Measurements from ENCODE around the gene RANBP6. TPM values are rescaled to one million over a fixed set of nuclear protein-coding genes. Genes with fewer than 3 reads are reported as not detected.

RANBP6 gene
- total RNA-seq, 2 experiments from 2014 or later: 36.7 to 40.6 TPM

DNA sequence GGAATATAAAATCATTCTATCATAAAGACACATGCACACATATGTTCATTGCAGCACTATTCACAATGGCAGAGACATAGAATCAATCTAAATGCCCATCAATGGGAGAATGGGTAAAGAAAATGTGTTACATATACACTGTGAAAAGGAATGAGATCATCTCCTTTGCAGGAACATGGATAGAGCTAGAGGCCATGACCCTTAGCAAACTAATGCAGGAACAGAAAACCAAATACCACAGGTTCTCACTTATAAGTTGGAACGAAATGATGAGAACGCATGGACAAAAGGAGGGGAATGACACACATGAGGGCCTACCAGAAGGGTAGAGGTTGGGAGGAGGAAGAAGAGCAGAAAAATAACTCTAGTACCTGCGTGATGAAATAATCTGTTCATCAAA lies 21.0 kb upstream of the RANBP6 start:
- H3K4me1 ChIP-seq (ENCODE audit: insufficient read depth, low read length): no peaks in the 10 kb centered on the region
- CTCF ChIA-PET: interaction anchor here (1.0 kb wide), 1 partner anchor 12 kb away, joined by 3 read pairs; no protein-coding TSS in a partner anchor
- H3K36me3 Mint-ChIP-seq (ENCODE audit: low read depth): no peaks in the 10 kb centered on the region
- no peak overlapping the region for H3K4me3 Mint-ChIP-seq
- no peak overlapping the region for H3K27ac ChIP-seq (ENCODE audit: low read depth in 1 of 2, low read length in 2 of 2)
- no peak overlapping the region for H3K4me3 ChIP-seq (ENCODE audit: low read length)
- H3K36me3 ChIP-seq (ENCODE audit: insufficient read depth, low read length): no peaks in the 10 kb centered on the region
- TF ChIP-seq, protein P1, sequence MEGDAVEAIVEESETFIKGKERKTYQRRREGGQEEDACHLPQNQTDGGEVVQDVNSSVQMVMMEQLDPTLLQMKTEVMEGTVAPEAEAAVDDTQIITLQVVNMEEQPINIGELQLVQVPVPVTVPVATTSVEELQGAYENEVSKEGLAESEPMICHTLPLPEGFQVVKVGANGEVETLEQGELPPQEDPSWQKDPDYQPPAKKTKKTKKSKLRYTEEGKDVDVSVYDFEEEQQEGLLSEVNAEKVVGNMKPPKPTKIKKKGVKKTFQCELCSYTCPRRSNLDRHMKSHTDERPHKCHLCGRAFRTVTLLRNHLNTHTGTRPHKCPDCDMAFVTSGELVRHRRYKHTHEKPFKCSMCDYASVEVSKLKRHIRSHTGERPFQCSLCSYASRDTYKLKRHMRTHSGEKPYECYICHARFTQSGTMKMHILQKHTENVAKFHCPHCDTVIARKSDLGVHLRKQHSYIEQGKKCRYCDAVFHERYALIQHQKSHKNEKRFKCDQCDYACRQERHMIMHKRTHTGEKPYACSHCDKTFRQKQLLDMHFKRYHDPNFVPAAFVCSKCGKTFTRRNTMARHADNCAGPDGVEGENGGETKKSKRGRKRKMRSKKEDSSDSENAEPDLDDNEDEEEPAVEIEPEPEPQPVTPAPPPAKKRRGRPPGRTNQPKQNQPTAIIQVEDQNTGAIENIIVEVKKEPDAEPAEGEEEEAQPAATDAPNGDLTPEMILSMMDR (IDR thresholded peaks at IDR 0.05): no peak
- H3K9me3 ChIP-seq (ENCODE audit: control insufficient read depth in 1 of 2, insufficient read depth in 1 of 2, low read length in 2 of 2): no peaks in the 10 kb centered on the region
- no peaks in the 10 kb centered on the region for H3K27me3 ChIP-seq (ENCODE audit: control insufficient read depth in 1 of 2, insufficient read depth in 2 of 2, low read length in 2 of 2)
- POLR2A ChIA-PET: no interaction called here
- no peaks in the 10 kb centered on the region for H3K9me3 Mint-ChIP-seq
- H3K4me1 Mint-ChIP-seq (ENCODE audit: low read depth): no peaks in the 10 kb centered on the region
- intact Hi-C loops (cut with DNase I, micrococcal nuclease): no loop called here
- H3K27ac Mint-ChIP-seq: no peak overlapping the region
- peaks cover 10% of the 10 kb centered on the region for H3K27me3 Mint-ChIP-seq
- ATAC-seq (ENCODE audit: poor library complexity): no peak
- DNase-seq: no peak

DNA sequence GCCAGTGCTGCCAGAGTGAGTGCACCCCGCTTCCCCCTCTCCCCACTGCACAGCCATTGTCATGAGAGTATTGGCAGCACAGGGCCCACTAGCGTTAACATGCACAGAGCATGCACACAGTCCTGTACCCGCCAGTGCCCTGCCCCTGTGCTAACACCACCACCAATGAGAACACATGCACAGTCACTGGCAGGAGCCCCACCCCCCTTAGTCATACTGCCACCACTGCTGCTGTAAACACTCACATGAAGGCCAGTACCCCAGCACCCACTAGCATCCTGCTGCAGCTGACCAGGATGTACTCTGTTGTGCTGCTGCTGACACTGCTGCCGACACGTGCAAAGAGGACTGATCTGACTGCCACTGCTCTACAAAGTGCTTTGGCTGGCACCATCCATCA lies 19.5 kb upstream of the RANBP6 start:
- Histone ChIP-seq H3K4me1 (ENCODE audit: insufficient read depth, low read length) (no peaks in the 10 kb centered on the region), H3K27ac (ENCODE audit: low read depth in 1 of 2, low read length in 2 of 2) (no peak overlapping the region), H3K4me3 (ENCODE audit: low read length) (no peak overlapping the region), H3K36me3 (ENCODE audit: insufficient read depth, low read length) (no peaks in the 10 kb centered on the region), H3K27me3 (ENCODE audit: control insufficient read depth in 1 of 2, insufficient read depth in 2 of 2, low read length in 2 of 2) (no peaks in the 10 kb centered on the region), H3K9me3 (ENCODE audit: control insufficient read depth in 1 of 2, insufficient read depth in 1 of 2, low read length in 2 of 2) (no peaks in the 10 kb centered on the region)
- intact Hi-C loops (cut with DNase I, micrococcal nuclease): no loop called here
- DNase-seq (no peak), ATAC-seq (ENCODE audit: poor library complexity) (no peak)
- ChIA-PET CTCF (no interaction called here), POLR2A (no interaction called here)
- Mint-ChIP-seq H3K36me3 (ENCODE audit: low read depth) (no peaks in the 10 kb centered on the region), H3K4me1 (ENCODE audit: low read depth) (no peaks in the 10 kb centered on the region), H3K27ac (no peak overlapping the region), H3K27me3 (peaks cover 4% of the 10 kb centered on the region), H3K4me3 (no peak overlapping the region), H3K9me3 (no peaks in the 10 kb centered on the region)
- TF ChIP-seq, protein P1 (IDR thresholded peaks at IDR 0.05): no peak

DNA sequence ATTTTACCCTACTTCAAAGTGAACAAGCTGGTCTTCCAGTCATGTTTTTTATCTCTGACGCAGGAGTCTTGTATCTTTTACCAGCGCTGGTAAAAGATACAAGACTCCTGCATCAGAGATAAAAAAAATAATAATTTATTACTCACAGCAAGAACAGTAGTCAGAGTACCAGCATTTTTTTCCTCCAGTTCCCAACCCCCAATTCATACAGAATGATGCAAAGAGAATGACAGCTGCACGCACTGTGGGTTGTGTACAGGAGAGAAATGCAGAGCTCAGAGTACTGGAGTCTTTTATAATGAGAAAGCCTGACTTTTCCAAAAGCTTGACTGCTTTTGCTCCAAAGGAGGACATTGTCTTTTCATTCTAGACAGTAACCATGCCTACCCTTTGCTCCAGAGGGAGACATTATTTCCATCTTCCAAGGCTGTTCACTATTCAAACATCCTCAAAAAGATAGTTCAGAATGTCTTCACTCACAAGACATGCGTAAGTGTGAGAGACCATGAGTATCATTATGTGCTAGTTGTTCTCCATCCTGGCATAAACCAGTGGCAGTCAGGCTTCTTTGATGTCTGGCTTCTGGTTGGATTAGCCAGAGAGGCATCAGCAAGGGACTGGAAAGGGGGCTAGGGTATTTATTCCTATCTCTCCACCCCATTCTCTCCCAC lies 14.3 kb upstream of the RANBP6 start:
- POLR2A ChIA-PET: no interaction called here
- H3K9me3 ChIP-seq (ENCODE audit: control insufficient read depth in 1 of 2, insufficient read depth in 1 of 2, low read length in 2 of 2): no peaks in the 10 kb centered on the region
- intact Hi-C loops (cut with DNase I, micrococcal nuclease): no loop called here

More for the DNA sequence above, 14.3 kb upstream of the RANBP6 start:
- Mint-ChIP-seq H3K4me3 (no peak overlapping the region), H3K36me3 (ENCODE audit: low read depth) (no peaks in the 10 kb centered on the region), H3K9me3 (no peaks in the 10 kb centered on the region), H3K4me1 (ENCODE audit: low read depth) (no peaks in the 10 kb centered on the region), H3K27me3 (peaks cover 26% of the 10 kb centered on the region), H3K27ac (no peak overlapping the region)
- Histone ChIP-seq H3K27ac (ENCODE audit: low read depth in 1 of 2, low read length in 2 of 2) (no peak overlapping the region), H3K36me3 (ENCODE audit: insufficient read depth, low read length) (no peaks in the 10 kb centered on the region), H3K27me3 (ENCODE audit: control insufficient read depth in 1 of 2, insufficient read depth in 2 of 2, low read length in 2 of 2) (peaks cover 0 to 5% of the 10 kb centered on the region in 2 experiments), H3K4me1 (ENCODE audit: insufficient read depth, low read length) (no peaks in the 10 kb centered on the region), H3K4me3 (ENCODE audit: low read length) (no peak overlapping the region)
- no peak for DNase-seq
- TF ChIP-seq, protein P1 (IDR thresholded peaks at IDR 0.05): no peak
- CTCF ChIA-PET: interaction anchor here (1.1 kb wide), 1 partner anchor 174 kb away, joined by 3 read pairs; no protein-coding TSS in a partner anchor
- ATAC-seq (ENCODE audit: poor library complexity): no peak

All from CD4-positive, alpha-beta T cell (primary cell).